ENCODE measurements around the gene MIXL1.

MIXL1 gene

DNA sequence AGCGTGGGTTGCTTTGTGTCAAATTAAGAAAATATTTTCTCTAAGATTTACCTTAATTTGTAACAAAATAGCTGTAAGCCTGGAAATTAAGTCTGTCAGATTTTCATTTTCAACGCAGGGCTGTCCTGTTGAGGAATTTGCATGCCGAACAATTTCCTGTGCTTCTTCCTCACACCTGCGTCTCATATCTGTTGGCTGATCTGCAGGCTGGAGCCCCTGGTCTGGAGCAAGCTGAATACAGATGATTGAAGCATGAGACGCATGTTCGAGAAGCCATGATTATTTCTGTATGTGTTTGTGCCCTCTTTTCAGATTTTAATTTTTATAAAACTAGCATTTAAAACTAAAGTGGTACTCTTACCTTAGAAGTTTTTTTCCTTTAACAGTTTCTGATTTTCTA, 9.8 kb downstream of the MIXL1 start:
- no peak overlapping the region for H3K4me3 ChIP-seq (replicated peaks; ENCODE audit: low read depth, low read length)
- H3K36me3 ChIP-seq (ENCODE audit: control insufficient read depth, insufficient read depth, low read length) = no peaks in the 10 kb centered on the region
- TF ChIP-seq, protein P1, sequence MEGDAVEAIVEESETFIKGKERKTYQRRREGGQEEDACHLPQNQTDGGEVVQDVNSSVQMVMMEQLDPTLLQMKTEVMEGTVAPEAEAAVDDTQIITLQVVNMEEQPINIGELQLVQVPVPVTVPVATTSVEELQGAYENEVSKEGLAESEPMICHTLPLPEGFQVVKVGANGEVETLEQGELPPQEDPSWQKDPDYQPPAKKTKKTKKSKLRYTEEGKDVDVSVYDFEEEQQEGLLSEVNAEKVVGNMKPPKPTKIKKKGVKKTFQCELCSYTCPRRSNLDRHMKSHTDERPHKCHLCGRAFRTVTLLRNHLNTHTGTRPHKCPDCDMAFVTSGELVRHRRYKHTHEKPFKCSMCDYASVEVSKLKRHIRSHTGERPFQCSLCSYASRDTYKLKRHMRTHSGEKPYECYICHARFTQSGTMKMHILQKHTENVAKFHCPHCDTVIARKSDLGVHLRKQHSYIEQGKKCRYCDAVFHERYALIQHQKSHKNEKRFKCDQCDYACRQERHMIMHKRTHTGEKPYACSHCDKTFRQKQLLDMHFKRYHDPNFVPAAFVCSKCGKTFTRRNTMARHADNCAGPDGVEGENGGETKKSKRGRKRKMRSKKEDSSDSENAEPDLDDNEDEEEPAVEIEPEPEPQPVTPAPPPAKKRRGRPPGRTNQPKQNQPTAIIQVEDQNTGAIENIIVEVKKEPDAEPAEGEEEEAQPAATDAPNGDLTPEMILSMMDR (IDR thresholded peaks at IDR 0.05; ENCODE audit: insufficient read depth, low read length, poor library complexity, severe bottlenecking) = no peak
- H3K27me3 ChIP-seq (replicated peaks; ENCODE audit: control insufficient read depth, insufficient read depth, low read length) = no peaks in the 10 kb centered on the region
- DNase-seq (ENCODE audit: extremely low read depth, insufficient read length) = no peak

DNA sequence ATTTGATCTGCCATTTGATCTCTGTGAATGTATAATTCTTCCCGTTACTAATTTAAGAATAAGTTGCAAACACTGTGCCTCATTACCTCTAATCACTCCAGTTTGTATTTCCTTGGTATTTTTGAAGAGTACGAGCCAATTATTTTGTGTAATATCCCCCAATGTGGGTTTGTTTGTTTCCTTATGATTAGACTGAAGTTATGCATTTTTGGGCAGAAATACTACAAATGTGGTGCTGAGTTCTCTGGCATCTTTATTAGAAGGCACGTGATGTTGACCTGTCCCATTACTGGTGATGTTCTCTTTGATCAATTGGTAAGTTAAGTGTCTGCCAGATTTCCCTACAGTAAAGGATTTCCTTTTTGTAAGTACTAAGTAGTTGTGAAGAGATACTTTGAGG, 10.3 kb downstream of the MIXL1 start:
- Histone ChIP-seq H3K27me3 (replicated peaks; ENCODE audit: control insufficient read depth, insufficient read depth, low read length) (no peaks in the 10 kb centered on the region), H3K4me3 (replicated peaks; ENCODE audit: low read depth, low read length) (peak overlapping the region; percentile 10; the same call in 1 of the 2 replicates), H3K36me3 (ENCODE audit: control insufficient read depth, insufficient read depth, low read length) (no peaks in the 10 kb centered on the region)
- no peak for DNase-seq (ENCODE audit: extremely low read depth, insufficient read length)
- TF ChIP-seq, protein P1 (IDR thresholded peaks at IDR 0.05; ENCODE audit: insufficient read depth, low read length, poor library complexity, severe bottlenecking) = no peak

DNA sequence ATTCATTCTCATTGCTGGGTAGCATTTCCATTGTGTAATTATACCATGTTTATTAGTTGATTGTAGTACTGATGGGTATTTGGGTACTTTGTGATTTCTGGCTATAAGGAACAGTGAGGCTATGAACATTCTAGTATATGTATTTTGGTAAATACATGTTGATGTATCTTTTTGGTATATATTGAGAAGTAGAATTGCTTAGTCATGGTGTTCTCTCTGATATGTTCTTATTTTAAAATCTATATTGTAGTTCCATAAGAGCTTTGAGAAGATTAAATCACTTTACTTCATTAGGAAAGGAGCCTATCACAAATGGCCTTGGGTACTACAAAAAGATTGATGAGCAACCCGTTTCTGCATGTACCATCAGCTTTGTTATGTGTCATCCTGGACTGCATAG, 13.4 kb downstream of the MIXL1 start:
- Histone ChIP-seq H3K36me3 (ENCODE audit: control insufficient read depth, insufficient read depth, low read length) (no peaks in the 10 kb centered on the region), H3K27me3 (replicated peaks; ENCODE audit: control insufficient read depth, insufficient read depth, low read length) (no peaks in the 10 kb centered on the region), H3K4me3 (replicated peaks; ENCODE audit: low read depth, low read length) (no peak overlapping the region)
- DNase-seq (ENCODE audit: extremely low read depth, insufficient read length) = no peak
- TF ChIP-seq, protein P1 (IDR thresholded peaks at IDR 0.05; ENCODE audit: insufficient read depth, low read length, poor library complexity, severe bottlenecking) = no peak

DNA sequence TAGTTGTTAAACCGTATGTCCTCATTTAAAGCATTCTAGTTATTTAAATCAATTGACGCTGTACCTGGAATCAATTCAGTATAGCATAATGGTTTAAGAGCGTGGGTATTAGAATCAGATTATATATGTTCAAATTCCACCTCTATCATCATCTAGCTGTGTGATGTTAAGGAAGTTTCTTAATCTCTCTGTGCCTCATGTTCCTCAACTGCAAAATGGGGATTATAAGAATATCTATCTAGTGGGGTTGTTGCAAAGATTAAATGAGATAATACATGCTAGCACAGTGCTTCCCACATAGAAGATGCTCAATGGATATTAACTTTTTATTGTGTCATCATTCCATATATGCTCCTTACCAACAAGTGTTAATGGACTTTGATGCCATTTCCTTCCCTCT, 16.0 kb downstream of the MIXL1 start:
- no peaks in the 10 kb centered on the region for H3K36me3 ChIP-seq (ENCODE audit: control insufficient read depth, insufficient read depth, low read length)
- H3K27me3 ChIP-seq (replicated peaks; ENCODE audit: control insufficient read depth, insufficient read depth, low read length) = no peaks in the 10 kb centered on the region
- no peak for DNase-seq (ENCODE audit: extremely low read depth, insufficient read length)
- H3K4me3 ChIP-seq (replicated peaks; ENCODE audit: low read depth, low read length) = no peak overlapping the region
- TF ChIP-seq, protein P1 (IDR thresholded peaks at IDR 0.05; ENCODE audit: insufficient read depth, low read length, poor library complexity, severe bottlenecking) = no peak

DNA sequence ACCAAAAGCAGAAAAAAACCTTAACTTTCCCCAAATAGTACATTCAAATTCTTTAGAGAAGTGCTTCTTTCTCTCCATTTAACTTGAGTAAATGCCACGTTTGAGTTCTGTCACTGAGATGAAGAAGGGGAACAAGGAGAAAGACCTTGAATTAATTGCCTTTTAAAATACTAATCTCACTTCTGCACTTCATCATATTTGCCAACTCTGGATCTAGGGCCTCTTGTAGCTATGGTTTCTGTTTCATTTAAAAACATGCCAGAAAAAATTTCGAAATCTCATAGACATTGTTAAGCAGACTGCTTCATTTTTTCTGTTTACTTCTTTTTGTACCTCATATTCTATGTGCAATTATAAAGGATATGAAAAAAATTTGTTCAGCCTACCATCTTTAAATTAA, 24.6 kb downstream of the MIXL1 start:
- Histone ChIP-seq H3K27me3 (replicated peaks; ENCODE audit: control insufficient read depth, insufficient read depth, low read length) (no peaks in the 10 kb centered on the region), H3K36me3 (ENCODE audit: control insufficient read depth, insufficient read depth, low read length) (no peaks in the 10 kb centered on the region), H3K4me3 (replicated peaks; ENCODE audit: low read depth, low read length) (no peak overlapping the region)
- DNase-seq (ENCODE audit: extremely low read depth, insufficient read length) = no peak
- TF ChIP-seq, protein P1 (IDR thresholded peaks at IDR 0.05; ENCODE audit: insufficient read depth, low read length, poor library complexity, severe bottlenecking) = no peak

DNA sequence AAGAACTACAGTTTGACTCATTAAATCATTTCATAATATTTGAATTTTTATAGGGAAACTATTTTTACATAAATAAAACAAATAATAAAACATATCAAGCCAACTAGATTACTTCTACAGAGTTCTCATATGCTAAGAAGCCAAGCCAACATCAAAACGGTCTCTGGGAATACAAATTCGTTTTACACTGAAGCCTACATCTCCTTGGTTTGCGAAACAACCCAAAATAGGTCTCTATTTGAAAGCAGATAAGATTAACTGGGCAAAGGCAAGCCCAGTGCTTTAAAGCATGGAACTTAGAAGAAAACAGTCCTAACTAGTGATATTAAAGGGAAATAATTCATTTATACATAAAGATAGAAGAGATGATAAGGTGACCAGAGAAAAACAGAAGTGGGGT, 25.3 kb downstream of the MIXL1 start:
- no peaks in the 10 kb centered on the region for H3K27me3 ChIP-seq (replicated peaks; ENCODE audit: control insufficient read depth, insufficient read depth, low read length)
- H3K36me3 ChIP-seq (ENCODE audit: control insufficient read depth, insufficient read depth, low read length) = no peaks in the 10 kb centered on the region
- TF ChIP-seq, protein P1 (IDR thresholded peaks at IDR 0.05; ENCODE audit: insufficient read depth, low read length, poor library complexity, severe bottlenecking) = no peak
- no peak overlapping the region for H3K4me3 ChIP-seq (replicated peaks; ENCODE audit: low read depth, low read length)
- no peak for DNase-seq (ENCODE audit: extremely low read depth, insufficient read length)

Measured in GM06990 (cell line).